ENCODE results near the gene N4BP3. TPM values are rescaled to one million over a fixed set of nuclear protein-coding genes. Genes with fewer than 3 reads are reported as not detected.
"Not testable (repeated sequence)": the region's sequence is repeated elsewhere in the genome, so short reads cannot be mapped to it uniquely, and the experiment has no call there.

N4BP3 gene
- total RNA-seq, 2 donors from 2014 or later: 0.20 to 0.26 TPM

GRCh38 chr5:178120607-178121357 is 7.5 kb downstream of the N4BP3 start:
- DNase-seq (ENCODE audit: low spot score) (no peak), ATAC-seq (peak; percentile 76)
- no peaks in the 10 kb centered on the region for H3K36me3 Mint-ChIP-seq
- no peak overlapping the region for H3K4me3 Mint-ChIP-seq
- peaks cover 12 to 14% of the 10 kb centered on the region in 2 donors for H3K4me1 Mint-ChIP-seq (ENCODE audit: low read depth in 2 of 2)
- H3K9me3 Mint-ChIP-seq: no peaks in the 10 kb centered on the region
- peaks cover 0 to 3% of the 10 kb centered on the region in 2 donors for H3K27me3 Mint-ChIP-seq
- H3K27ac Mint-ChIP-seq: no peak overlapping the region

GRCh38 chr5:178121391-178122276 is 8.3 kb downstream of the N4BP3 start:
- Mint-ChIP-seq H3K9me3 (no peaks in the 10 kb centered on the region), H3K27me3 (peaks cover 0 to 3% of the 10 kb centered on the region in 2 donors), H3K4me1 (ENCODE audit: low read depth in 2 of 2) (peaks cover 5 to 7% of the 10 kb centered on the region in 2 donors), H3K27ac (no peak overlapping the region), H3K36me3 (no peaks in the 10 kb centered on the region), H3K4me3 (no peak overlapping the region)
- ATAC-seq: no peak
- no peak for DNase-seq (ENCODE audit: low spot score)

DNA sequence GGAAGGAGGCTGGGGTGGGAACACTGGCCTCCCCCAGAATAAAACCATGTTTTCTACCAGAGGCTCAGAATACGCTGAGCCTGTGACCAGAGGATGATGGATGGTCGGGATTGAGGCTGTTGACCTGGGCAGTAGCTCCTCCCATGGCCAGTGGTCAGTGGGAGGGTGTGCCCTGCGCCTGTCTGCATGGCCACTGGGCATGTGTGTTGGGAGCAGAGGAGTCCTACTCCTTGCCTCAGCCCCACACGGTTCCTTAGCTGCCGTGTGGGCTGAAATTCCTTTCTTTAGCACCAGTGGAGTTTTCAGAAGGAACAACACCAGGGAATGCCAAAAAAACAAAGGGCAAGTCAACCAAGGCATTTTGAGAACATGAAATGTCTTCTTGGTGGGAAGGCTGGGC is 9.0 kb downstream of the N4BP3 start:
- no peaks in the 10 kb centered on the region for H3K36me3 Mint-ChIP-seq
- no peak overlapping the region for H3K27ac Mint-ChIP-seq
- H3K4me1 Mint-ChIP-seq (ENCODE audit: low read depth in 2 of 2): peaks cover 0 to 3% of the 10 kb centered on the region in 2 donors
- DNase-seq (ENCODE audit: low spot score) (no peak), ATAC-seq (no peak)
- no peak overlapping the region for H3K4me3 Mint-ChIP-seq
- H3K9me3 Mint-ChIP-seq: no peaks in the 10 kb centered on the region
- peaks cover 0 to 3% of the 10 kb centered on the region in 2 donors for H3K27me3 Mint-ChIP-seq

- peaks cover 0 to 3% of the 10 kb centered on the region in 2 donors for H3K4me1 Mint-ChIP-seq (ENCODE audit: low read depth in 2 of 2)
- no peak overlapping the region for H3K4me3 Mint-ChIP-seq
- H3K36me3 Mint-ChIP-seq: no peaks in the 10 kb centered on the region
- DNase-seq (ENCODE audit: low spot score) (no peak), ATAC-seq (no peak)
- no peak overlapping the region for H3K27ac Mint-ChIP-seq
- no peaks in the 10 kb centered on the region for H3K9me3 Mint-ChIP-seq
- H3K27me3 Mint-ChIP-seq: peaks cover 0 to 3% of the 10 kb centered on the region in 2 donors
Observed at GRCh38 chr5:178123094-178123965, 10.0 kb downstream of the N4BP3 start.

DNA sequence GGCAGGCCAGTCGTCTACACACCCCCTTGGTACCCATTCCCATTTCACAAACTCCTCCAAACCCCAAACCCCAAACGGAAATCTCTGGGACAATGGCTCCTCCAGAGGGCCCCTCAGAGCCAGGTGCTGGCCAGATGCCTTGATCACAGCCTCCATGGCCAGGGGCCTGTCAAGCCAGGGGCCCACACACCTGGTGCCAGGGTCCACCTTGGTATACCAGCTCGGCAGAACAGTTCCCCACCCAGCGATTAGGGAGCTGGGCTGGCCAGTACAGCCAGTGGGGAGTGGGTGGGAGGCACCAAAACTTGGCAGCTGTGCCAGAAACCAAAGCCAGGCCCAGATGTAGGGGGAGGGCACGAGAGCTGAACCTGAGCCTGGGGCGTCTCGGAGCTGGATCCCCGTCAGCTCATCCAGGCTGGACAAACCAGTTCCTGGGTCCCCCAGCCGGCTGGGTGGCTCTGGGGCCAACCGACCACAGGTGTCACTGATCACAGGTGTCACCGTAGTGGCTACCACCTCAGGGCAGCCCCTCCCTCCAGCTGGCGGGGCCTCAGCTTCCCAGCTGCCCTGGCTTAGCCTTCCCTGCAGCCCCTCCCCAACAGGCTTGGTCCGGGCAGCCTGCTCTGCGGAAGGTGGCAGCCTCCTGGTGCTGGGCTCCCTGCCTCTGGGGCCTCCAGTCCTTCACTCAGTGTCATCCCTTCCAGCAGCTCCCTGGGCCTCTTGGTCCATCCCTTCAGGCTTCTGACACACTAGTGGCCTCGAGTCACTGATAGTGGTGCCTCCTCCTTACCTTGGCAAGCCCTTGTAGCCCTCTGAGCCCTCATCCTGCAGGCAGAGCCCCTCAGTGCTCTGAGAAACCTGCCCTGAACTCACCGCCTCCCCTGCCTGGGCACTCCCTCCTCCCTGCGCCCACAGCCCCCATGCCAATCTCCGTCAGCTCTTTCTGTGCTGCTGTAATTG is 10.9 kb downstream of the N4BP3 start:
- H3K9me3 Mint-ChIP-seq: no peaks in the 10 kb centered on the region
- H3K27me3 Mint-ChIP-seq: peaks cover 0 to 3% of the 10 kb centered on the region in 2 donors
- H3K36me3 Mint-ChIP-seq: no peaks in the 10 kb centered on the region
- ATAC-seq (no peak), DNase-seq (ENCODE audit: low spot score) (no peak)
- peaks cover 0 to 3% of the 10 kb centered on the region in 2 donors for H3K4me1 Mint-ChIP-seq (ENCODE audit: low read depth in 2 of 2)
- H3K27ac Mint-ChIP-seq: no peak overlapping the region
- no peak overlapping the region for H3K4me3 Mint-ChIP-seq

DNA sequence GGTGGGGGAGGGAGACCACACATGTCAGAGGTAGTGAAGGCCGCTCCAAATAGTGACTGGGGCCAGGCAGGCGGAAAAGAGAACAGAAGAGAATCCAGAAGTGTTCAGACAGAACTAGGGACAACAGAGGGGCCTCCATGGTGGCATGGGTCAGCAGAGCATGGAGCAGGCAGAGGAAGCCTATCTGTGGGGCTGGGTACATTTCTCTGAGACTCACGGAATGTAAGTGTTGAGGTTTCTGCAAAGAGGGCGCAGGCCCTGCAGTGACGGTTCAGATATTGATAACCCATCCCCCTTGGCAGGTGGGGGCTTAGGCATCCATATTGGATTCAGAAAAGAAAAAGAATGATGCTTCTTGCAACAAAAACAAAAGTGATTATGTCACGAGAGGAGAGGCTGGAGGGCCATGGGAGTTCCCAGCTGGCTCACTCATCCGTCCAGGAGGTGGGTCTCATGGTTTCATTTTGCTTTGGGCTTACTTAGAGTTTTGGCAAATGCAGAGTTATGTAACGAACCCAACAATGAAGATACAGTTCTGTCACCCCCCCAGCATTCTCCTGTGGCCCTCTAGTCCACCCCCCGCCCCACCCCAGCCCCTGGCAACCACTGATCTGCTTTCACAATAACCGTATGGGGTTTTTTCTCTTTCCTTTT is 12.0 kb downstream of the N4BP3 start:
- peaks cover 0 to 3% of the 10 kb centered on the region in 2 donors for H3K27me3 Mint-ChIP-seq
- DNase-seq (ENCODE audit: low spot score): no peak
- H3K27ac Mint-ChIP-seq: no peak overlapping the region
- H3K9me3 Mint-ChIP-seq: no peaks in the 10 kb centered on the region
- H3K4me3 Mint-ChIP-seq: no peak overlapping the region
- H3K36me3 Mint-ChIP-seq: no peaks in the 10 kb centered on the region
- H3K4me1 Mint-ChIP-seq (ENCODE audit: low read depth in 2 of 2): peaks cover 0 to 3% of the 10 kb centered on the region in 2 donors
- ATAC-seq: no peak

DNA sequence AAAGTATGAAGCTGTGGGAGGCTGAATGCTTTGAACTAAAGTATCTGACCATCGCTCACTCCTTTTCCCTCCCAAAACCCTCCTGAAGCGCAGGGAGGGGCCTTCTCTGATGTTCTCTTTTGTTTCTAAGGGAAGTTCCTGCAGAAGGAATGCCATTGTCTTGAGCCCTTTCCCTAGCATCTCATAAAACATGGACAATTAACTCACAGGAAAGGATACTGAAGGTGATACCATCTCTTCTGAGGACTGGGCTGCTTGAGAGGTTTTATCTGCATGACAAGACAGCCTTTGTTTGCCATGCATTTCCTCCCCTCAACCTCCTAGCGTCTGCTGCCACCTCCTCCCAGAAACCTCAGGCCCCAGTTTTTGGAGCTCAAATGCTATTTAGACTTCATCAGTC is 13.2 kb downstream of the N4BP3 start:
- Mint-ChIP-seq H3K27ac (no peak overlapping the region), H3K36me3 (no peaks in the 10 kb centered on the region), H3K4me1 (ENCODE audit: low read depth in 2 of 2) (peaks cover 2 to 5% of the 10 kb centered on the region in 2 donors), H3K4me3 (no peak overlapping the region), H3K27me3 (peaks cover 0 to 3% of the 10 kb centered on the region in 2 donors), H3K9me3 (no peaks in the 10 kb centered on the region)
- ATAC-seq (no peak), DNase-seq (ENCODE audit: low spot score) (no peak)

- DNase-seq (ENCODE audit: low spot score); H3K9me3 Mint-ChIP-seq; H3K27me3 Mint-ChIP-seq; ATAC-seq; H3K27ac Mint-ChIP-seq; H3K4me1 Mint-ChIP-seq (ENCODE audit: low read depth in 2 of 2); H3K36me3 Mint-ChIP-seq; H3K4me3 Mint-ChIP-seq: not testable (repeated sequence)
Observed at GRCh38 chr5:178127300-178128009, 14.1 kb downstream of the N4BP3 start.

DNA sequence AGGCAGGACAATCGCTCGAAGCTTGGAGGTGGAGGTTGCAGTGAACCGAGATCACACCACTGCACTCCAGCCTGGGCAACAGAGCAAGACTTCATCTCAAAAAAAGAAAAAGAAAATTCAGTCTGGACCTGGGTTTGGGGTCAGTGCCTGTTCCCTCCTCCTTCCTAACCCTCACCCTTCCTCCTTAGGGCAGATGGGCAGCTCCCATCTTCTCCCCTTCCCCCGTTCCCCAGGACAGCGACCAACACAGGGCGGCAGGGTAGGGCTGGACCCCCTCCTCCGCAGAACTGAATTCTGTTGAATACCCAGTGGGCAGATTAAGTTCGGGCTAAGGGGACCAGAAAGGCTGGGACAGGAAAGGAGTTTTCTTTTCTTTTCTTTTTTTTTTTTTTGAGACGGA is 16.0 kb downstream of the N4BP3 start:
- Mint-ChIP-seq H3K4me3 (no peak overlapping the region), H3K36me3 (no peaks in the 10 kb centered on the region), H3K9me3 (no peaks in the 10 kb centered on the region), H3K27ac (no peak overlapping the region), H3K27me3 (peaks cover 0 to 3% of the 10 kb centered on the region in 2 donors), H3K4me1 (ENCODE audit: low read depth in 2 of 2) (peaks cover 9 to 10% of the 10 kb centered on the region in 2 donors)
- no peak for DNase-seq (ENCODE audit: low spot score)
- no peak for ATAC-seq

- not testable (repeated sequence) for DNase-seq (ENCODE audit: low spot score); H3K4me1 Mint-ChIP-seq (ENCODE audit: low read depth in 2 of 2); H3K27ac Mint-ChIP-seq; H3K36me3 Mint-ChIP-seq; ATAC-seq; H3K27me3 Mint-ChIP-seq; H3K9me3 Mint-ChIP-seq
- peak overlapping the region; percentile 63 for H3K4me3 Mint-ChIP-seq
Observed at GRCh38 chr5:178130234-178130575, 16.9 kb downstream of the N4BP3 start.

DNA sequence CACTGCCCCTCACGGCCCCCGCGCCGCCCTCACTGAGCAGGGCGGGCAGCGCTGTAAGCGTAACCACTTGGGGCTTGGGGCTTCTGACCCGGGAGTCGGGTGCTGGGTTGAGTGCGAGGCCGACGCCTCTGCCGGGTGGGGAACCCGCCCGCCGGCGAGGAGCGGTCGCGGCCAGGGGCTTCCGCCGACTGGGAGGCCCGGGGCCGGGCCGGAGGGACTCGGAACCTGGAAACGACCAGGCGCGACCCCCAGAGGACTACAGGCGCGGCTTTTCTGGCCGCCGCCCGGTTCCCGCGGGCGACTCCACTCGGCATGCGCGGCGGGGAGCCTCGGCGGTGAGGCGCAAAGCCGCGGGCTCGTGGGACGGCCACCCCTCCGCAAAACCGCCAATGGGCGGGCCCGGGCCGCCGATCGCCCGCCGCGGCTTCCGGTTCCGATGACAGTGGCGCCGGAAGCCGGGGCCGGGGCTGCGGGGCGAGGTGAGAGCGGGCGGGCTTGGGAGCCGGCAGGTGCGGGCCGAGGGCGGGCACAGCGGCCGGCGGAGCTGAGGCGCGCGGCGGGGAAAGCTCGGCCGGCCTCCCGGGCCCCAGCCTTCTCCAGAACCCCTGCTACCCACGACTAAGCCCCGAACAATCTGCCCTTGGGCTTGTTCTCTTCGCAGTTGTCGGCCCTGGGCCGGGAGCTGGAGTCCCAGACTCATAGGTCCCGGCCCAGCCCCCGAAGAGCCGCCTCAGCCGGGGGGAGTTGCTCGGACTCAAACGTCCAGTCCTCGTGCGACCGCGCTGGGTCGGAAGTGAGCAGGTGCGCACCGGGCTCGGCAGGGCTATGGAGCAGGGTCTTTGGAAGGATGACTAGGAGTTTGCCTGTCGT is 17.5 kb downstream of the N4BP3 start, which contains the start of gene RMND5B:
TSS of gene RMND5B (plus strand) at position 439 of the 870 bp plus-strand sequence. CDS start 7,106 bp downstream, outside the sequence.
- H3K27me3 Mint-ChIP-seq: no peaks in the 10 kb centered on the region
- ATAC-seq (peak; percentile 94 to 96), DNase-seq (ENCODE audit: low spot score) (peak; percentile 91)
- no peaks in the 10 kb centered on the region for H3K36me3 Mint-ChIP-seq
- H3K9me3 Mint-ChIP-seq: no peaks in the 10 kb centered on the region
- H3K4me1 Mint-ChIP-seq (ENCODE audit: low read depth in 2 of 2): peaks cover 9 to 10% of the 10 kb centered on the region in 2 donors
- peak within 1 kb of the TSS; percentile 69 for H3K4me3 Mint-ChIP-seq
- peak within 1 kb of the TSS; percentile 0 to 19 for H3K27ac Mint-ChIP-seq

Data from natural killer cell treated with Interleukin-12 subunit alpha and Interleukin-12 subunit beta and Interleukin-15 and Interleukin-18, amount 100 ng/mL, for 72 hours (primary cell).